Bronchial epithelial cell (primary cell): ENCODE data around the gene ROBO3. TPM values are rescaled to one million over a fixed set of nuclear protein-coding genes. Genes with fewer than 3 reads are reported as not detected.

Source experiments
- DNase-seq: peaks from one replicate; pipeline ENCODE4 v3.0.0-alpha.2; 2010; ENCODE audit warnings: low read depth
- FAIRE-seq: peaks from 2 replicates; lab custom pipeline; 2011; peaks lifted over from hg19 to GRCh38; lab: Jason Lieb, UNC
- H3K27me3 ChIP-seq: 2 replicates; pipeline ENCODE4 v1.5.1; 2011; ENCODE audit warnings: low read length; ENCODE audit not compliant: control insufficient read depth, insufficient read depth
- H3K36me3 ChIP-seq: 2 replicates; pipeline ENCODE4 v1.5.1; 2011; ENCODE audit warnings: low read length; ENCODE audit not compliant: control insufficient read depth, insufficient read depth
- H3K4me3 ChIP-seq: 2 replicates; pipeline ENCODE4 v1.5.1; 2011; ENCODE audit warnings: mild to moderate bottlenecking, low read depth, low read length, control low read depth
- total RNA-seq: library from RNA; depleted of rRNA; stranded (reverse); fragments of >200 nt; gene quantifications from 2 replicates; pipeline ENCODE4 v1.2.1, GENCODE V29; 2014
- TF ChIP-seq, protein P1 (sequence below): IDR thresholded peaks from 2 replicates; pipeline ENCODE4 v1.5.1; 2011; ENCODE audit warnings: mild to moderate bottlenecking, moderate library complexity, low read length, control low read depth, inconsistent platforms; ENCODE audit not compliant: insufficient read depth, severe bottlenecking

The ROBO3 gene
- total RNA-seq, 1 donor from 2014 or later, result 29.5 TPM

DNA sequence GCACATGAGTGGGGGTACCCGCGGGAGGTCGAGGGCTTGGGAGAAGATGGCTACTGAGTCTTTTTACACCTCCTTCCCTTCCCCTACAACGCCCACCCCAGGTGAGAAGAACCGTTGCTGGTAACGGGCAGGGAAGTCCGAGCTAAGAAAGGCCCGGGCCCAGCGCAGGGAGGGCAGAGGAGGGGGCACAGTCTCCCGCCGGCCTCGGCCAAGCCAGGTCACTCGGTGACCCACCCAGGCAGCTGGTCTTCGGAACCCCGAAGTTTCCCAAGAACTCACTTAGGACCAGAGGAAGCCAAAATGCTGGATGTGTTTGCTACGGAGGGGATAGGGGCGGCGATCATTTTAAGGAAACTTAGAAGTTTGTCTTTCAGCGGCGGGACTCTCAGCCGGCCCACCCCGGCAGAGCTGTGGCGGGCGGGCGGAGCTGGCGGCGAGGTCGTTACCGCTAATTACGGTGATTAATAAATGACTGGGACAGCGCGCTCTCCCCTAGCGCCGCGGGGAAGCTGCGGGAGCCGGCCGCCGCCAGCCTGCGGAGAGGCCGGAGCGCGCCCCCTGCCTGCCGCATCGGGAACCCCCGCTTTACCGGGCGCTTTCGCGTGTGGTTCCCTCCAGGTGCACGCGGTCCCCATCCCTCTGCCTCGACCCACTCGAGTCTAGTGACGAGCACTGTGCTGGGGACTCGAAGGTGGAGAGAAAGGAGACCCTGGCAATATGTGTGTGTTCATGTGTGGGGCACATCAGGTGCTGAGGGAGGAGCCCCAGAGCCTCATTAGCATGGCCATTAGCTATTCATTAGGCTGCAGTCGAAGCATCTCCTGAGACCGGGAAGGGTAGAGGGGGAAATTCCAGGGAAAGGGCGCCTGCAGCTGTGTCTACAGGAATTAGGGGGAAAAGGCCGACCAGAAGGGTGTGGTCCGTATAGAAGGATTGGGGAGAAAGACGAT, 945 bp downstream of the ROBO3 start:
- H3K4me3 ChIP-seq, result no peak overlapping the region
- no peak for FAIRE-seq
- peaks cover 78% of the 10 kb centered on the region for H3K27me3 ChIP-seq
- no peaks in the 10 kb centered on the region for H3K36me3 ChIP-seq
- DNase-seq, result peak; percentile 9
- TF ChIP-seq, protein P1, sequence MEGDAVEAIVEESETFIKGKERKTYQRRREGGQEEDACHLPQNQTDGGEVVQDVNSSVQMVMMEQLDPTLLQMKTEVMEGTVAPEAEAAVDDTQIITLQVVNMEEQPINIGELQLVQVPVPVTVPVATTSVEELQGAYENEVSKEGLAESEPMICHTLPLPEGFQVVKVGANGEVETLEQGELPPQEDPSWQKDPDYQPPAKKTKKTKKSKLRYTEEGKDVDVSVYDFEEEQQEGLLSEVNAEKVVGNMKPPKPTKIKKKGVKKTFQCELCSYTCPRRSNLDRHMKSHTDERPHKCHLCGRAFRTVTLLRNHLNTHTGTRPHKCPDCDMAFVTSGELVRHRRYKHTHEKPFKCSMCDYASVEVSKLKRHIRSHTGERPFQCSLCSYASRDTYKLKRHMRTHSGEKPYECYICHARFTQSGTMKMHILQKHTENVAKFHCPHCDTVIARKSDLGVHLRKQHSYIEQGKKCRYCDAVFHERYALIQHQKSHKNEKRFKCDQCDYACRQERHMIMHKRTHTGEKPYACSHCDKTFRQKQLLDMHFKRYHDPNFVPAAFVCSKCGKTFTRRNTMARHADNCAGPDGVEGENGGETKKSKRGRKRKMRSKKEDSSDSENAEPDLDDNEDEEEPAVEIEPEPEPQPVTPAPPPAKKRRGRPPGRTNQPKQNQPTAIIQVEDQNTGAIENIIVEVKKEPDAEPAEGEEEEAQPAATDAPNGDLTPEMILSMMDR, result peak; percentile 86

DNA sequence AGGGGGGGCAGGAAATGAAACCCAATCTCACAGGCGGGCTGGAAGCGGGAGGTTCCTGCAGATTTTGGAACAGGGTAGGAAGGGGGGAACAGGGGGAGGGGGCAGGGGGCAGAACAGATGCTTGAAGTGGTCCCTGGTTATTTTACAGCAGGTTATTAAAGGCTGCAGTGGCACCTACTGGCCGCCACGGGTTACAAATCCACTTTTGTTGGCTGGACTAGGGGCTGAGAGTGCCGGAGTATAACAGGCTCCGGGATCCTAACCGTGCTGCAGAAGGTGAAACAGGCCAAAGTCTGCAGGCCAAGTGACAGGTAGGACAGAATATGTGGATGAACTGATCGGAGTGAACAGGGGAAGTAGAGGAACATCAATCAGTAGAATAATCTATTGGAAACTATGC, 2.5 kb downstream of the ROBO3 start:
- FAIRE-seq (no peak), DNase-seq (peak; percentile 29)
- no peaks in the 10 kb centered on the region for H3K36me3 ChIP-seq
- TF ChIP-seq, protein P1, result peak; percentile 48
- peaks cover 70% of the 10 kb centered on the region for H3K27me3 ChIP-seq
- H3K4me3 ChIP-seq, result no peak overlapping the region

DNA sequence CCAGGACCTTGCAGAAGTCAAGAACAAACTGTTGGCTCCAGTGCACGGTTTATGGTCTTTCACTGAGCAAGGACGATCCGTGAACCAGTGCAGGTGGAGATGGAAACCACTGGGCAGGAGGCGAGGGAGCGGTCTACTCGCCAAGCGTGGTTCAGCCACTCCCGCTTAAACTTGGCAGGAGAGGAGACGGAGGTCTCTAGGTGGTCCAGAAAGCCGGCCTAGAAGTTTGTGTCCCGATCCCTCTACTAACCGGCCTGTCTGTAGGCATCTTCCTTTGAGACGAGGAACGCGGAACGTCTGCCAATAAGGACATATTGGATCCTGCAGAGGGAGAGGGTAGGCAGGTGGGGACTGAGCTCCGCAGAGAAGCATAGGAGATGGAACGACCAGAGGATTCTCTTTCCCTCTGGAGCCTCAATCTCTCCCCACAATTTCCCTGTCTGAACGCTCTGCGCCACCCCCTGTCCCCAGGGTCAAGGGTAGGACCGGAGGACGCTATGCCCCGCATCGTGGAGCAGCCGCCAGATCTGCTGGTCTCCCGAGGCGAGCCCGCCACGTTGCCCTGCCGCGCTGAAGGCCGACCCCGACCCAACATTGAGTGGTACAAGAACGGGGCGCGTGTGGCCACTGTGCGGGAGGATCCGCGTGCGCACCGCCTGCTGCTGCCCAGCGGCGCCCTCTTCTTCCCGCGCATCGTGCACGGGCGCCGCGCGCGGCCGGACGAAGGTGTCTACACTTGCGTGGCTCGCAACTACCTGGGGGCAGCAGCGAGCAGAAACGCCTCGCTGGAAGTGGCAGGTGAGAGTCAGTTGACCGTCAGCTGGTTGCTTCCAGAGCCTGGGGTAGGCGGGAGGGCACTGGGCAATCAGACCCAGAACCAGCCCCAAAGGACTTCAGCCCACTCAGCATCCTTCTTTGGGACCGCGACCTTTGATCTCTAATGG, 3.4 kb downstream of the ROBO3 start:
- Histone ChIP-seq H3K36me3 (no peaks in the 10 kb centered on the region), H3K27me3 (peaks cover 67% of the 10 kb centered on the region), H3K4me3 (no peak overlapping the region)
- TF ChIP-seq, protein P1, result peak; percentile 24
- no peak for DNase-seq
- no peak for FAIRE-seq

DNA sequence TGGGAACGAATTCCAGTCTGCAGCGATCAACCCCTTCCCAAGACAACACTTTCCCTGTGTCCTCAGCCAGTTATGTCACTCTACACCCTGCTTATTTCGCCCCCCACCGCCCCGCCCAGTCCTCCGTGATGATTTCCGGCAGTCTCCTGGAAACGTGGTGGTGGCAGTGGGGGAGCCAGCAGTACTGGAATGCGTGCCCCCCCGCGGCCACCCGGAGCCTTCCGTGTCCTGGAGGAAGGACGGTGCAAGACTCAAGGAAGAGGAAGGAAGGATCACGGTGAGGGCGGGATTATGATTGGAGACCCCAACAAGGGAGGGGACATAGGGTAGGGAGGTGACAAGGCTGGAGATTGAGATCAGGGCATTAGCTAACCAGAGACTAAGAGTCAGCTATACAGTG, 4.1 kb downstream of the ROBO3 start:
- no peak for DNase-seq
- no peak for FAIRE-seq
- Histone ChIP-seq H3K36me3 (no peaks in the 10 kb centered on the region), H3K4me3 (no peak overlapping the region), H3K27me3 (peaks cover 61% of the 10 kb centered on the region)
- TF ChIP-seq, protein P1, result no peak

DNA sequence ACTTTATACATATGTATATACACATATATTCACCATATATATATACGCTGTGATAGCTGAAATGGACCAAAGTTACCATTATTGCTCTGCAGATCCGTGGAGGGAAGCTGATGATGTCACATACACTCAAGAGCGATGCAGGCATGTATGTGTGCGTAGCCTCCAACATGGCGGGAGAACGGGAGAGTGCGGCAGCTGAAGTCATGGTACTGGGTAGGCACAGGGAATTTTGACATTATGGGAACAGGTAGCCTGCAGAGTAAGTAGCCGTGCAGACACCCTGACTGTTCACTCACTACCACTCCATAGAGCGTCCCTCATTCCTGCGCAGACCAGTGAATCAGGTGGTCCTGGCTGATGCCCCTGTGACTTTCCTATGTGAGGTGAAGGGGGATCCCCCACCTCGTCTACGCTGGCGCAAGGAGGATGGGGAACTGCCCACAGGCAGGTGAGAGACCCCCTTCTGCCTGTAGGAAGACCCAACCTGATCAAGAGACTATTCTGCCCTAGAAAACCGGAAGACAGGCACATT, 4.7 kb downstream of the ROBO3 start:
- H3K4me3 ChIP-seq, result no peak overlapping the region
- H3K36me3 ChIP-seq, result no peaks in the 10 kb centered on the region
- DNase-seq (no peak), FAIRE-seq (no peak)
- peaks cover 57% of the 10 kb centered on the region for H3K27me3 ChIP-seq
- TF ChIP-seq, protein P1, result no peak
